Pulmonary artery endothelial cell (primary cell): ENCODE data around the gene EHF. TPM values are rescaled to one million over a fixed set of nuclear protein-coding genes. Genes with fewer than 3 reads are reported as not detected.

Experiments used
- DNase-seq: peaks from one replicate; pipeline ENCODE4 v3.0.0-alpha.2; 2011; ENCODE audit warnings: low read depth, low spot score
- total RNA-seq: library from RNA; depleted of rRNA; stranded (reverse); fragments of >200 nt; gene quantifications from 2 replicates; pipeline ENCODE4 v1.2.3, GENCODE V29; 2014

EHF gene
- total RNA-seq, 1 donor from 2014 or later, result not detected

- DNase-seq, result no peak
Measured at GRCh38 chr11:34623463-34623862, 2.6 kb downstream of the EHF start.

DNA sequence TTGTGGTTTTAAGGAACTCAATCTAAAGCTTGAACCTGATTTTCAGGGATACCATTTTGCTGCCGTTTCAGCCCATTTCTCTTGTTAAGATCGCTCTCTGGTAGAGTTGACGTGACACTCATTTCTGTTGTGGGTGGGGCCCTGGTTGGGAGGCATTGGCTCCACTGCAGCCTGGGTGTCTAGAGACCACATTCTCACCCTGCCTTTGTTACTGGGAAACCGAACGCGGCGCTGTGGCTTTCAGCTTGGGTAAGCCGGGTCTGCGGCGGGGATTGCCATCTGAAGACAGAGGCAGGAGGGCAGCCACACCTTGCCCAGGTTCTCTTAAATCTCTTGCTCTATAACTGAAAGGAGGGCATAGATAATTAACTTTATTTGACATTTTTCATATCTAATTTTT lies 3.2 kb downstream of the EHF start:
- DNase-seq, result no peak

DNA sequence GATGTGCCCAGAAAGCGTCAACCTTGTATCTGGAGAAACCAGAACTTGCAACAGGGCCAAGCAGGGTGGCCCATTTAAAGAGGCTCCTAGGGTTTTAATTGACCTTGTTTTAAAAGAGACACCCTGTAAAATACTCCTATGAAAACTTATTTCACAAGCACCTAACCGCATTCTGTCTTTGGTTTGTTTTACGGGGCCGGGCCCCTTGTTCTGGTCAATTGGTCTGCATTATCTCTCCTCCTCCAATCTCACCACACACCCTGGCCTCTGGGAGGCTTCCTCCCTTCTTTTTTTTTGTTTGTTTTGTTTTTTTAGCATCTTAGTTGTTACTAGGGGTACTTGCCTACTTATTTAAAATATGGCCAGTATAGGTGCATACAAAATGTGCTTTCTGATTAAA lies 4.7 kb downstream of the EHF start:
- DNase-seq, result no peak

GRCh38 chr11:34626393-34626792 lies 5.5 kb downstream of the EHF start:
- DNase-seq, result no peak

DNA sequence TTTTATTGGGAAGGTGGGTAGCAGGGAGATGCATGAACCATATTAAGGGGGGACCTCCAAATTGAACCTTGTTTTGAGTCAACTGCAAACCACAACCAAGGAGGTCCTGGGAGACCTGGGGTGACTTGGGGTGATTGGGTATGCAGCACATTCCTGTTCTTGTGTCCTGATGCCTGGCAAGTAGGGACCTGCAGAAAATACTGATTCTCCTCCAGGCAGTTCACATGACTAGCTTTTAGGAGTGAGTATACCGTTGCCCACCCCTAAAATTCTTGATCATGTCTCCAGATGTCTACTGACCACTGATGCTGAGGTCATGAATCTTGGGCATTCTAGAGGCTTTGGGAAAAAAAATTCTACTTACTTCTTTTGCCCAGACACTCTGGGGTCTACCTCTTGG lies 6.3 kb downstream of the EHF start:
- DNase-seq, result no peak

DNA sequence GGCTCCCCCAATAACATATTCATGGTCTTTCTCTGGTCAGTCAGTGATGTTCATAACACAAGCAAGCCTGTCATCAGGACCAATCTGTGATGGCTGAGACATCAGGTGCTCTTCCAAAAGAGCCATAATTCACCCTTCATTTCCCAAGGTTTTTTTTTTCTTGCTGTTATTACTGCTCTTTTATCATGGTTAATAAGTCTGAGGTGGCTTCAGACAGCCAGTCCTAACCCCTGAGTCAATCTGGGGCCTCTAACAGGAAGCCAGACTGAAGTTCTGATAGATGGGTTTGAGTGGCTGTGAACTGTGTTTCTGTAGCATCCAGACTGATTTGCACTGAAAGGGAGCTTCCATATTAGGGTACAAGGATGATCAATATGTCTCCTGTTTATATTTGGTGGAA lies 8.8 kb downstream of the EHF start:
- DNase-seq, result no peak

DNA sequence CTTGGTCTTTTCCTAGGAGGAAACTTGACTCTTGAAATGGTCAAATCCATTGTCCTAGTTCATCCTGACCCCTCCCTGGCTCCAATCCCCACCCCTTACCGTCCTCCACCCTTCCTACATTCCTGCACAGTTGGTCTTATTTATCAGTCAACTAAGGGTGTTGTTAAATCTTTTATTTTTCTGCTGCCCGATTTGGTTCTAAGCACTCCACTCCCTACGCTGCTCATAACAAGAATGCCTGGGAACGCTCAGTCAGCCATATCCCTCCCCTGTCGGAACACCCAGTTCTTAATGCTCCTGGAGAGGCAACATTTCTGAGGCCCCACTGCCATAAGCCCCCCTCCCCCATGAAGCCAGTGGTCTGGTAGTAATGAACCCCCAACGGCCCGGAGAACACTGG lies 9.7 kb downstream of the EHF start:
- no peak for DNase-seq

DNA sequence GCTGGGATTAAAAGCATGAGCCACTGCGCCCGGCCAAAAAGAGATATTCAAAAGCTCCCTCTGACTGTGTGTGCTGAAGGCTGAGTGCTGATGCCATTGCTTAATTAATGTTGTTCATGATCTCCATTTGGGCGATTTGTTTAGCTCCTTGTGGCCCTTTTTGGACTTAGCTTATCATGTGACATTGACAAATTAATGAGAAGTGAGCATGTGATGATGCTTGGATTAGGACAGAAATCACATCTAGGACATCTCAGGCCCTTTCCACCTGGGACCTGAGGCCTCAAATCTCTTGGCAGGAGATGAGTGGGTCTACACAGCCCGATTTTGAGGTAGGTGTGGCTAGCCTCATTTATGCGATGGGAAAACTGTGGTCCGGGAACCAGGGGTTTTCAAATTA lies 10.4 kb downstream of the EHF start:
- no peak for DNase-seq

GRCh38 chr11:34631737-34632104 lies 10.8 kb downstream of the EHF start:
- no peak for DNase-seq

DNA sequence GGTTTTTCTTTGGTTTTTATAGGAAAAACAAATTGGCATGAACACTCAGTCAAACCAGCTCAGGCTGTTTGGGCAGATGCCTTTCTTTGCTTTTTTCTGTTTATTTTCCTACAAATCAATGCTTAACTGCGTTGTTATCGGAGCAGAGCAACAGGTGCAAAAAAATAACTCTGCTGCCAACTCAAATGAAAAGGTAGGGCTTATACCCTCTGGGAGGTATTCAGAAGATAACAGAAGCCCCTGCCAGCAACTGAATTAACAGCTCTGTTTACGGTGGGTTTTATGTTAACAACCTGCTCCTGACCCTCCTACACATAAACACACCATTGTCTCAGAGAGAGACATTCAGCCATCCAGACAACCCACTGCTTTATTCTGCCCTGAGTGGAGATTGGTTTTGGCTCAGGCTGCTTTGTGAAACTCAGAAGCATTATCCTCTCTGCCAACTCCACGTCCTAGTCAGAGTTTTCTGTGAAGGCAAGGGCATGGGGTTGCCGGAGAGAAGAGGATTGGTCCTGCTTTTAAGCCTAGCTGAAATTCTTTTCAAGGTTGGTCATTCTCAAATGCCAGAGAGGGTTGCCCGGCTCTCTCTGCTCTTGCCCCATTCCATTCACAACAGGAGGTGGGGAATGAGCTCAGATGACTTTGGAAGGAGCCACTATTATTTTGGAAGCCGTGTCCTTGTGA lies 11.4 kb downstream of the EHF start:
- no peak for DNase-seq

- no peak for DNase-seq
Measured at GRCh38 chr11:34633640-34633989, 12.7 kb downstream of the EHF start.

- DNase-seq, result no peak
Measured at GRCh38 chr11:34633990-34634693, 13.2 kb downstream of the EHF start.

DNA sequence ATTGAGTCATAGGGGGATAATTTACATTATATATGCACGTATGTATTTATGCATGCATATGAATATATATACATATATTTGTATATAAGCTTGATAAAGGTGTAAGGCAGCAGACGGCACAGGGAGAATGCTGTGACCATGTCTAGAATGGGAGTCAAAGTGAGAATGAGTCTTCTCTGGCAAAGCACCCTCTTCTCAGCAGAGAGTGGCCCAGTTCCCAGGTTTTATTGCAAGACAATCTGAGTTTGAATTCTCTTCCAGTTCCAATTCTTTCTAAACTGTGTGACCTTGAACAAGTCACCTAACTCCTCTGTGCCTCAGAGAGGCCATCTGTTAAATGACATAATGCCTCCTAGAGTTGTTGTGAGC lies 13.8 kb downstream of the EHF start:
- DNase-seq, result no peak

DNA sequence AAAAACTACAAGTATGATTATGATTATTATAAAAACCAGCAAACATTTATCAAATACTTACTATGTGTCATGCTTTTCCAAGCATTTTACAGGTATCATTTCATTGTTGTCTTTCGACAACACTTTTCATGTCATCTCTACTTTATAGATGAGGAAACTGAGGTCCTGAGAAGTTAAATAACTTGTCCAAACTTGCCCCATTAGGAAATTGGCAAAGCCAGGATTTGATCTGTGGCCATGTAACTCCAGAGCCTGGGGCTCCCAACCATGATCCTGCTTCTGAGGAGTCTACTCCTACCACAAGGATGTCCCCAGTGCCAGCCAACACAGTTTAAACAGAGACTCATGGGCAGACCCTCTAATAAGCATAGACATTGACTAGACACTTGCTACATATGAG lies 15.2 kb downstream of the EHF start:
- no peak for DNase-seq

DNA sequence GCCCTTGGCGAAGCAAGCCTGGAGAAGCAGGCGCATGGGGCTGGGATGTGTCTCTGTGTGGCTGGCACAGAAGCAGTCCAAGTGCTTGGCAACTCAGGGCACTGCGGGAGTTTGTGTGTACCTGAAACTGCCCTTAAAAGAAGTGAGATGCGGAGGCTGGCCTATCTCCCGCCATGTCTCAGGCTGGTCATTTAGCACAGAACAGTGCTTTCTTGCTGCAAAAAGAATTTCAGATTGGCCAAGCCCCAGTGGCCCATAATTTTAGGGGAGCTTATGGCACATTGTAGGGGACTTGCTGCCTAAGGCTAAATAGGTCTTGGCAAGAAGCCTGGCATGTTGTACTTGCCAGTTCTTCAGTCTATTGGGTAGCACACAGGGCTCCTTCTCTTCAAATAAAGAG lies 16.4 kb downstream of the EHF start:
- DNase-seq, result no peak

GRCh38 chr11:34638897-34639296 lies 18.0 kb downstream of the EHF start:
- no peak for DNase-seq

DNA sequence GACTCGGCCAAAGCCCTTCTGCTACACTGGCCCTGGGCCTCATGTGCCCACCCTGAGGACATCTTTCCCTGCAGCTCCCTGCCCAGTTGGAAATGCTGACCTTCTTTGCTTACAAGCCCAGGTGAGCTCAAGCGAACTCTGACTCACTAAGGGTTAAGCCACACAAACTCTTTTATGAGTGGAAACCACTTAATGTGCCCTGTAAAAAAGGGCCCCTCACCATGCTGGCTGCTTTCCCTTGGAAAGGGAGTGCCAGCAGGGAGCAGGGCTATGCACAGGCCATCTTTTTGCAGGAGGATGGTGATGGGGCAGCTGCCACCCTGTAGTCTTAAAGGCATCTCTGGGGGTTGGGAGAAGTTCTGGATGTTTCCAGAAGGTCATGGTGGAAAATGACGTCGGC lies 18.7 kb downstream of the EHF start:
- DNase-seq, result no peak

GRCh38 chr11:34640050-34640923 lies 19.4 kb downstream of the EHF start:
- no peak for DNase-seq

DNA sequence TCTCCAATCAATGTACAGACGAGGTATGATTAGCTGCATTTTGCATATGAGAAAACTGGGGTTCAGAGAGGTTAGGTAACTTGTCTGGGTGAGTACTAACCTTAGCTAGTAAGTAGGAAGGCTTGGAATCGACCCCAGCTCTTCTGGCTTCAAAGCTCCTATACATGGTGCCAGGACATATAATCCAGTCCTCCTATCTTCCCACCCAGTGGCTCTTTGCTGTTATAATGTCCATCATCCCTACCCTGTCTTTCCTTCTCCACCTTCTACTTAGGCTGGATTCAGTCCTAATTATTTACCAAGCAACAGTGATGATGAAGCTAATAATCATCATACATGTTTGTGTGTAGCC lies 20.0 kb downstream of the EHF start:
- DNase-seq, result no peak

GRCh38 chr11:34641456-34641855 lies 20.6 kb downstream of the EHF start:
- no peak for DNase-seq

GRCh38 chr11:34642001-34642554 lies 21.2 kb downstream of the EHF start:
- no peak for DNase-seq

GRCh38 chr11:34642873-34643272 lies 22.0 kb downstream of the EHF start:
- DNase-seq, result no peak
